ENCODE measurements around the gene WFDC5. TPM values are rescaled to one million over a fixed set of nuclear protein-coding genes. Genes with fewer than 3 reads are reported as not detected.
"Not testable (repeated sequence)": the region's sequence is repeated elsewhere in the genome, so short reads cannot be mapped to it uniquely, and the experiment has no call there.

Gene WFDC5
- total RNA-seq, 1 donor from 2014 or later, result not detected

GRCh38 chr20:45090481-45090880, 24.5 kb downstream of the WFDC5 start:
- no peak for DNase-seq (ENCODE audit: low read depth)

DNA sequence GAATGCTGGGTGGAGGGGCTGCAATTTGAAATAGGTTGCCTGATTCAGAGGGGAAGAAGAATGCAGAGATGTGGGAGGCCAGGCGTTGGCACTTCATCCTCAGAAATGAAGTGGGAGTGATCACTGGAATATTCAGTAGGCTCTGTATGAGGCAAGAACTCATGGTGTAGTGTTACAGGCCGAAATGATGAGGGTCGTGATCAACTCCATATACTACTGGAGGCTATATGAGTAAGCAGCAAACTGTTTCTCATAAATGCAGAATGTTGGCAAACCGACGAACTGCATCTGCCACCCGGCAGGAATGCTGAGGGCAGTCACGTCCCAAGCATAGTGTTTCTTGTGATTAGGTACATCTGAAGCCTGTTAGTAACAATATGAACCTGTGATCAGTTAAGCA, 26.7 kb downstream of the WFDC5 start:
- DNase-seq (ENCODE audit: low read depth), result peak; percentile 24

DNA sequence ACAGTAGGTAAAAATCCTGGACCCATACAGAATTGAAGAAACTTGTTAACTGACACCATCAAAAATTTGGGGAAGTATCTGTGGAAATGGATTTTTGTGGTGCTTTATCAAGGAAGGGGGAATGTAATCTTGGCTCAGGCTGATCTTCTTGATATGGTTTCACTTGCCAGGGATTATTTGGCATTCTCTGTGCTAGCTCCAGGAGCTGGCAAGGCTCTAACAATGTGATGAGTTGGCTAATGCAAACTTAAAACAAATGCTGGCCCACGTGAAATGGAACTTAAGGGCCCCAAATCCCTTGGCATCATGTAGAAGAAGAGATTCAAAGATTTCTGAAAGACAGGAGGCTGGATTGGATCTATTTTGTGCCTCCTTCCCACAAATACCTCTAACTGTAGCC, 27.2 kb downstream of the WFDC5 start:
- DNase-seq (ENCODE audit: low read depth), result no peak

DNA sequence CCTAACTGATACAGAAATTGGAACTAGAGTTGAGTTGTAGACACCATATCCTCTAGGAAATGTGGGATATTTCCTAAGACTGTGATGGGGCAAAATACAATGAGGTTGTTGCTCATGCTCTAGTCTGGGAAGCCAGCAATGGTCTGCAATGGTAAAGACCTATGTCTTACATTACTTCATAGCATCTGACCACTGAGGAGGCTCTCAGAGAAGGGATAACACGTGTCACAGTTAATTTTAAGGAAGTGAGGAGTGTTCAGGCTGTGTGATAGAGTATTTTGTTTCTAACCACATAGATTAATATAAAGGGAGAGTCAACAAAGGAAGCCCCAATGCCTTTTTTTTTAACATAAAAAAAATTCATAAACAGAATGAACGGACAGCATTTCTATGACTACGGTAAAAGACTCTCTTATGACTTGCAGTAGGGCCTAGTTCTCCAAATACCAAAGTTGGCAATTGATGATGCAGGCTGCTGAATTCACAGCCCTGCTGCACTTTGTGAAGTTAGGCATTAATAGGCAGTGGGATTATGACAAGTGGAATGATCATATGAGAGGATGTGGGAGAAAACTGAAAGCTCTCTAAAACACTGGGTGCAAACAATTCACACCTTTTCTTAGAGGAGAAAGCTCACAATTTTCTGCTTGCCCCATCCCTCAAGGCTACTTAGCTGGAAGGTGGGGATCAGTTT, 27.7 kb downstream of the WFDC5 start:
- DNase-seq (ENCODE audit: low read depth), result no peak

GRCh38 chr20:45085867-45086266, 29.1 kb downstream of the WFDC5 start:
- no peak for DNase-seq (ENCODE audit: low read depth)

- no peak for DNase-seq (ENCODE audit: low read depth)
These were observed 29.7 kb downstream of the WFDC5 start for GRCh38 chr20:45085289-45085688.

DNA sequence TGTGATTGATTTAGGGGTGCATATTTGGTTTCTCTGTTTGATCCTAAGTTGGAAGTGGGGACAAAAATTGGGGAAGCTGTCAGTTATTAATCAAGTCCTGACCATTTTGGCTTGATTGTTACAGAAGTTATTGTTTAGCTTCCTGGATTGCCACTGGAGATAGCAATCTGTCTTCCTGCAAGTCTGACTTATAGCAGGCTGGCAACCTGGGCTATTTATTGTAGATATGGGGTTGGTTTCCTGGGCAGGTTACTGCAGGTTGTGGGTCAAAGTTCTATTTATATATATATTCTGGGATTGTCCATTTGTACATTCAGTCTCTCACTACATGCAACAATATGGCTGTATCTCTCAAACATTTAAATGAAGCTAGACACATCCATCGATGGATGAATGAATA, 31.8 kb downstream of the WFDC5 start:
- DNase-seq (ENCODE audit: low read depth), result no peak

DNA sequence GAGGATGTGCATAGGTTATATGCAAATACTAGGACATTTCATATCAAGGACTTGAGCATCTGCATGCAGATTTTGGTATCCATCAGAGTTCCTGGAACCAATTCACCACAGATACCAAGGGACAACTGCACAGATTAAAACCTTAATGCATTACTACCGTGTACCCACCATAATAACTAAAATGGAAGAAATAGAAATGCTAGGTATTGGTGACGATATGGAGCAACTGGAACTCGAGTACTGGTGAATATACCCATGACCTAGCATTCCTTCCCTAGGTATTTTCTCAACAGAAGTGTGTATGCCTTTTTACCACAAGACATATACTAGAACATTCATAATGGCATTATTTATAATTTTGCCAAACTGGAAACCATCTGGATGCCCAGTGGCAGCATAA, 32.5 kb downstream of the WFDC5 start:
- no peak for DNase-seq (ENCODE audit: low read depth)

DNA sequence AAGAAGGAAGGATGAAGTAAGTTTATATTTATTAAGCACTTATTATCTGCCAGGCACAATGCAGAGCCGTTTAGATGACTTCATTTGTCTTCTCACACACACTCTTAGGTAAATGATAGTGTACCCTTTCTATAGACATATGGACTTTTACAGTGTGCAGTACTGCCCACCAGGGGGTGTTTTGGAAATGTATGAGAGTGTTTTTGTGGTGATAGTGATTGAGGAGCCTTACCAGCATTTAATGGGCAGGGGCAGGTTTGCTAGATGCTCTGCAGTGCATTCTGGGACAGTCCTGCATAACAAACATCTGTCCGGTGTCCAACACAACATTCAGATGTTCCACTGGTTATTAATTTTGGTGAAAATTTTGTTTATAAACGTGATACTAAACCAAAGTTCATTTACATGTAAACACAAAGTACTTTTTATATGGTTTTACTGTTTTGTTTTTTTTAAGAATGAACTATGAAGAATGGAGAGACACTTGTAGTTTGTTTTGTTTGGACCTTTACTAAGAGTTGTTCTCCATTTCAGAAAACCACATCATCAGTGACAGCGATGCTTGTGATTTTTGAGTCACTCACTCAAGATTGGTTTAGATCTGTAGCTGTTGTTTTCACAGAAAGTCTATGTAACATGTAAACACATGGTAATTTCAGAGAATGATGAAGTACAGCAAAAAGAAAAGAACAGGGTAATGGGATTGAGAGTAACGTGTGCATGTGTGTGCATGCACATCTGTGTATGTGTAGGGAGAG, 33.9 kb downstream of the WFDC5 start:
- DNase-seq (ENCODE audit: low read depth), result no peak

DNA sequence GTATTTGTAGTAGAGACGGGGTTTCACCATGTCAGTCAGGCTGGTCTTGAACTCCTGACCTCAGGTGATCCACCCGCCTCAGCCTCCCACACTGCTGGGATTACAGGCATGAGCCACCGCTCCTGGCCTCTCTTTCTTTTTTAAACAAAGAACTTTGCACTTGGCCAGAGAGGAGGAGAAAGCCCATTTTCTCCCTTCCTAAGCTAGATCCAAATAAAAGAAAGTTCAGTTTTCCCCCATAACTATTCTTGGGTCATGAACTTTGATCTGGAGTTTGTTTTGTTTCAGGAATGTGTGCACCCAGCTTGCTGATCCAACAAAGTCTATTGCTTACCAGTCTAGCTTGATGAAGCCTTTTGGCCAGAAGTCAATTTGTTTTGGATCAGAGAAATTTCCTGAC, 37.4 kb downstream of the WFDC5 start:
- DNase-seq (ENCODE audit: low read depth), result no peak

DNA sequence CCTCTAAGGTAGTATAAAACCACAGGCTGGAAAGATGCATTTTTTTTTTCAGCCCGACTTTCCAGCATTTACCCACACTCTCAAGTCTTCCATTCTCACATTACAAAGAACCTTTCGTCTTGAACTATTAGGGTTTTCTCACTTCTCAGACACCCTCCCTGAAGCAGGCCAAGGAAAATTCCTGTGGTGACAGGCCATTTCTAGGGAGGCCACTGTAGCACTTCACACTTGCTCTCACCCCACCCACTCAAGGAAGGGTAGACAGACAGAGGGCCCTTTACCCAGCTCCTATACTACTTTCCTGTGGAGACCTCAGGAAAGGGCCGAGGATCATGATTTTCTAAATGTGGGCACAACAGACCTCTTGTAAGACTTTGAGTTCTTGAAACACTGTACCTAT, 41.8 kb downstream of the WFDC5 start:
- DNase-seq (ENCODE audit: low read depth), result no peak

GRCh38 chr20:45072066-45072465, 42.9 kb downstream of the WFDC5 start:
- no peak for DNase-seq (ENCODE audit: low read depth)

DNA sequence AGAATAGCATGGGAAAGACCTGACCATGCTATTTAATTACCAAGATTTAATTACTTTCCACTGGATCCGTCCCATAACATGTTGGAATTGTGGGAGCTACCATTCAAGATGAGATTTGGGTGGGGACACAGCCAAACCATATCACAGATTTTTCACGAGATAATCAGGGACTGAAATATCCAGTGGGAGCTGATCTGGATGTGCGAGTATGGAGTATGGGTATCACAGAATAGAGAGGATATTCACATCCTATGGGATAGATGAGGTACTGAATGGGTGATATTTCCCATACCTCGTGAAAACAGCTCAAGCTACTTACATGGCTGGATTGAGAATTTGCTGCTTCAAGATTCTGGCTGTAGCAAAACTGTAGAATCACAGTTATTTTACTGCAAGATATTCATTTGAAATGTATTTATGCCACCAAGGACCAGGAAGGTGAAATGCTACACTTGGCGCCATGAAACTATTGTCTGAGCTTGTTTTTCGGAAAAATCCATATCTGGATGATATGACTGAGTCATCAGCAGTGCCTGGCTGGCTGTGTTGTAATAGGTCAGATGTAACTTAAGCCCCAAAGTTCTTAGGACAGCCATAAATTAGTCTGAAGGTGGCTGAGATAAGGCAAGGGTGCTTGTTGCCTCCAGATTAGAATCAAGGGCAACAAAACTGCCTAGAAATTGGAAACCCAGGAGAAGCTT, 43.9 kb downstream of the WFDC5 start:
- DNase-seq (ENCODE audit: low read depth), result no peak

DNA sequence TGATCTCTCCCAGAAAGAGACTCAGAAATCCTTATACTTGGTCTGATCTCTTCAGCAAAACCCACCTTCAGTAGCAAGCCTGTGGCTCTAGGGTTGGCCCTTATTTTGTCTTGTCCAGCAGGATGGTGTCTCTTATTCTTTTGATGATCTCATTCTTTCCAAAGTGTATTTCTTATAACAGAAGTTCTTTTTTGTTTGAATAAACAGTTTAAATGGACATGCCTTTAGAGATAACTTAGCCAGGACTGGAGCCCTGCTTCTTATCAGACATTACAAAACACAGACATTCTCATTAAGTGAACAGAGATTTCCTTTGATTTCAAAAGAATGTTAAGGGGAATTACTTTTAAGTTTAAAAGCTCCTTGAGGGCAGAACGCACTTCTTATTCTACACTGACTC, 45.7 kb downstream of the WFDC5 start:
- no peak for DNase-seq (ENCODE audit: low read depth)

DNA sequence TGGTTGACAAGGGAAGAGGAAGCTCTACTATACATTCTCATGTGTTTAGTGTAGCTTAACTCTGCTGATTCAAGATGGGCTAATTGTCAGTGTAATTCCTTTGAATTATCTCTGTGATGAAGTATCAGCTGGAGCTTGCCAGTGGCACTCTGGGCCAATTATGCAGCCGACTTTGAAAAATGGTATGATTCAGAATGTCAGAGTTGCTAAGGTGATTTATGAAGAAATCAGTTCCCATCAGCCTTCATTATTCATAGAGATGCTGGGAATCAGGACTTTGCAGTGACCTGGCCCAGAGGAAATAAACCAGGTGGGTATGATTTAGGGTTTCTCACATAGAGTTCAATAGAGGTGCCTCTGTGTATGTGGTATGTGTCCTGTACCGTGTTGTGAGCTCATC, 47.4 kb downstream of the WFDC5 start:
- no peak for DNase-seq (ENCODE audit: low read depth)

DNA sequence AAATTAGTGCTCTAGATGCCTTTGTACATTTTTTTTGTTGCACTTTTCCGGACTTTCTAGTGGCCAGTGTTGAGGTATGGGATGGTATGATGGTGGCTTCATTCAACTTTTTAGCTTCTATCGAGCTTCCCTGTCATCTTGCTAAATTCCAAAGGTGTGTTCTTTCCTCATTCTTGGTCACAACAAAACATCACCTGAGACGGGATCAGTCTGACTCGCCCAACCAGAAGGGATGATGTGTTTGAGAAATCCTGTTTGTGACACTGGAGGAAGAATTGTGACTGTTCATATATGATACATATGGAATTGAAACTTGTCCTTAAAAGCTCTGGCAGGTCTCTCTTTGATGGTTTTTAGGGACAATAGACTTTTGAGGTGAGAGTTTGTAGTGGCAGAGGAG, 47.9 kb downstream of the WFDC5 start:
- DNase-seq (ENCODE audit: low read depth), result no peak

DNA sequence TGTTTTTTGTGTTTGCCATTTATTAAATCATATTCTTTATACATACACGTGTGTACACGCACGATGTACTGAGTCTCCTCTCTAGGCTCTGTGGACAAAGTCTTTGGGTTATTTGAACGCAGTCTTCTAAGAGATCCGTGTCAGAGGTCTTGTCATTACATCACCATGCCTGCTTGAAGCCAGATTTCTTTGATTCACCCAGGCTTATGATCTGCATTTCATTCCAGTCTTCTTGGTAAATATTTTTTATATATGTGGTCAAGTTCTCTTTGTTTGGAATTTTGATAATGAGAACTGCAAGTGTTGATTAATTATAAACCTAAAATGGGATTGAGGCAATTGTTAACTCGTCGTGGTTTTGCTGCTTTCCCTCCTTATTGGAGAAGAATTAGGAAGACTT, 48.6 kb downstream of the WFDC5 start:
- no peak for DNase-seq (ENCODE audit: low read depth)

GRCh38 chr20:45064812-45065211, 50.2 kb downstream of the WFDC5 start:
- DNase-seq (ENCODE audit: low read depth), result no peak

DNA sequence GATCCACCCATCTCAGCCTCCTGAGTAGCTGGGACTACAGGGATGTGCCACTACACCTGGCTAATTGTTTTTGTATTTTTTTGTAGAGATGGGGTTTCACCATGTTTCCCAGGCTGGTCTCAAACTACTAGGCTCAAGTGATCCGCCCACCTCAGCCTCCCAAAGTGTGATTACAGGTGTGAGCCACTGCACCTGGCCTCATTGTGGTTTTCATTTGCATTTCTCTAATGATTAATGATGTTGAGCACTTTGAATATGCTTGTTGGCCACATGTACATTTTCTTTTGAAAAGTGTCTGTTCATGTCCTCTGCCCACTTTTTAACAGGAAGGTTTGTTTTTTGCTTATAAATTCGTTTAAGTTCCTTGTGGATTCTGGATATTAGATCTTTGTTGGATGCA, 51.9 kb downstream of the WFDC5 start:
- DNase-seq (ENCODE audit: low read depth), result not testable (repeated sequence)

DNA sequence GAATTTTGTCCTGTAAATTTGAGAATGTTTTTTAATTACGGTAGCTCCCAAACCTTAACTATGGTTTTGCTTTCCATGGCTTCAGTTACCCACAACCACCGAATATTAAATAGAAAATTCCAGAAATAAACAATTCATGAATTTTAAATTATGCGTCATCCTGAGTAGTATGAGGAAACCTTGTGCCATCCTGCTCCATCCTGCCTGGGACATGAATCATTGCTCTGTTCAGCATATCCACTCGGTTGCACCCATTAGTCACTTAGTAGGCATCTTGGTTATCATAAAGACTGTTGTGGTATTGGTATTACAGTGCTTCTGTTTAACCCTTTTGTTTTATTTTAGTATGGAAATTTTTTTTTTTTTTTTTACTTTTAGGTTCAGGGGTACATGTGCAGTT, 53.7 kb downstream of the WFDC5 start:
- DNase-seq (ENCODE audit: low read depth), result peak; percentile 51

DNA sequence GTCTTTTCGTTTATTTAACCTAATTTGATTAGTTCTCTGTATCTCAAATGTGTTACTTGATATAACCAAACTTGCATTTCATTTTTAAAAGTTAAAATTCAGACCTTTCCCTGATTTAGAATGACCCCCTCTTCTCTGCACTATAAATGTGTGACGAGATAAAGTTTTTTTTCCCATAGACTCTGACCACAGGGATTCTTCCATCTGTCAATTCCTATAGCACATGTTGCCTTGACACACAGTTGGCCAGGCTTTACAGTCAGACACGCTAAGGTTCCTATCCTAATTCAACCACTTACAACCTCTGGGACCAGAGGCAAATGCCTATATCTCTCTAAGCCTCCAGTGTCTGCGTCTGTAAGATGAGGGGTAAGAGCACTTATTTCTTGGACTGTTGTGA, 54.7 kb downstream of the WFDC5 start:
- DNase-seq (ENCODE audit: low read depth), result no peak

Measured in myocyte (in vitro differentiated cells).